Colonic mucosa (tissue), 4 donors: ENCODE measurements around the gene CTSW. TPM values are rescaled to one million over a fixed set of nuclear protein-coding genes. Genes with fewer than 3 reads are reported as not detected.

Experiments
- DNase-seq: peaks from one replicate; pipeline ENCODE4 v3.0.0-alpha.2; 2020
- H3K27ac ChIP-seq: fragments of 200-600 bp; one replicate; pipeline ENCODE4 v1.8.0; 2021
- H3K27me3 ChIP-seq: fragments of 200-600 bp; one replicate; pipeline ENCODE4 v1.8.0; 2021
- H3K36me3 ChIP-seq: fragments of 200-600 bp; one replicate; pipeline ENCODE4 v1.8.0; 2021
- H3K4me1 ChIP-seq: fragments of 200-600 bp; one replicate; pipeline ENCODE4 v1.8.0; 2021; ENCODE audit warnings: mild to moderate bottlenecking
- H3K4me3 ChIP-seq: fragments of 200-600 bp; one replicate; pipeline ENCODE4 v1.8.0; 2021
- H3K9ac ChIP-seq, 2 donors: one replicate each; pipeline ENCODE4 v1.7.0; 2013; ENCODE audit warnings: control low read depth in 2 of 2, low read depth in 2 of 2, low read length in 2 of 2
- H3K9me3 ChIP-seq: fragments of 200-600 bp; one replicate; pipeline ENCODE4 v1.8.0; 2021
- CTCF ChIP-seq: fragments of 200-600 bp; IDR thresholded peaks from one replicate; pipeline ENCODE4 v1.8.0; 2022; ENCODE audit warnings: antibody characterized with exemption, mild to moderate bottlenecking
- intact Hi-C: fragments of 100-400 bp; cut with DNase I; formaldehyde crosslinking; loops from one replicate; pipeline ENCODE4 v1.14.1; 2022
- total RNA-seq, 2 donors: library from RNA; stranded (reverse); fragmentation: NEBNext Ultra II Directional in 1 of 2; extraction: Animal tissue kit (Norgen Biotek cat#: 25700) in 1 of 2; gene quantifications; one replicate each; pipeline ENCODE4 v1.2.1, GENCODE V29; 2021
- donor health status: healthy.
- donor health status: DM: no; HTN: no; CAD: no.
- donor health status: DM: no; HTN: no; CAD: no.

The CTSW gene
- total RNA-seq, 2 donors from 2014 or later = 1.2 TPM

- H3K36me3 ChIP-seq = peaks cover 7% of the 10 kb centered on the region
- DNase-seq = no peak
- H3K9ac ChIP-seq = peak overlapping the region; percentile 75 to 91
- H3K9me3 ChIP-seq = no peaks in the 10 kb centered on the region
- peak overlapping the region; percentile 93 for H3K27ac ChIP-seq
- H3K4me1 ChIP-seq = peaks cover 5% of the 10 kb centered on the region
- TF ChIP-seq CTCF = no peak
- no peaks in the 10 kb centered on the region for H3K27me3 ChIP-seq
- intact Hi-C loops = loop anchor here (5.0 kb wide), 1 partner anchor 100 kb away; no protein-coding TSS in a partner anchor
- H3K4me3 ChIP-seq = peak overlapping the region; percentile 76
These were observed 7.4 kb downstream of the CTSW start for GRCh38 chr11:65886826-65887722.

GRCh38 chr11:65887723-65888162 is 8.1 kb downstream of the CTSW start:
- Histone ChIP-seq H3K4me3 (peak overlapping the region; percentile 76), H3K9me3 (no peaks in the 10 kb centered on the region), H3K27ac (peak overlapping the region; percentile 93), H3K27me3 (no peaks in the 10 kb centered on the region), H3K4me1 (peaks cover 5% of the 10 kb centered on the region), H3K9ac (peak overlapping the region; percentile 75 to 91), H3K36me3 (peaks cover 7% of the 10 kb centered on the region)
- intact Hi-C loops = loop anchor here (5.0 kb wide), 1 partner anchor 100 kb away; no protein-coding TSS in a partner anchor
- no peak for DNase-seq
- TF ChIP-seq CTCF = no peak

- peak; percentile 79 for TF ChIP-seq CTCF
- peaks cover 7% of the 10 kb centered on the region for H3K36me3 ChIP-seq
- DNase-seq = peak; percentile 99
- intact Hi-C loops = loop anchor here (5.0 kb wide), 1 partner anchor 99 kb away; no protein-coding TSS in a partner anchor
- H3K27me3 ChIP-seq = no peaks in the 10 kb centered on the region
- H3K4me3 ChIP-seq = peak within 1 kb of the TSS; percentile 76
- peaks cover 5% of the 10 kb centered on the region for H3K4me1 ChIP-seq
- H3K9me3 ChIP-seq = no peaks in the 10 kb centered on the region
- peak within 1 kb of the TSS; percentile 93 for H3K27ac ChIP-seq
- peak within 1 kb of the TSS; percentile 76 to 91 for H3K9ac ChIP-seq
These were observed 8.7 kb downstream of the CTSW start, which contains the start of gene FIBP for GRCh38 chr11:65888163-65888814. Gene FIBP (minus strand): TSS chr11:65888471. CDS start chr11:65888418, 53 bp downstream.

- H3K27ac ChIP-seq = peak within 1 kb of the TSS; percentile 93
- peak within 1 kb of the TSS; percentile 87 to 94 for H3K9ac ChIP-seq
- H3K36me3 ChIP-seq = no peaks in the 10 kb centered on the region
- no peaks in the 10 kb centered on the region for H3K9me3 ChIP-seq
- peaks cover 5% of the 10 kb centered on the region for H3K4me1 ChIP-seq
- no peaks in the 10 kb centered on the region for H3K27me3 ChIP-seq
- intact Hi-C loops = no loop called here
- no peak for TF ChIP-seq CTCF
- H3K4me3 ChIP-seq = peak within 1 kb of the TSS; percentile 66
- peak; percentile 99 for DNase-seq
These were observed 10.9 kb downstream of the CTSW start, which contains the start of gene CCDC85B for GRCh38 chr11:65890324-65891218. Gene CCDC85B (plus strand): TSS chr11:65890673. CDS start chr11:65890784, 111 bp downstream.
